ENCODE measurements around the gene CHMP6. TPM values are rescaled to one million over a fixed set of nuclear protein-coding genes. Genes with fewer than 3 reads are reported as not detected.

Gene CHMP6
- total and polyA plus RNA-seq, 7 donors: 15.7 to 40.4 (median 28.2) TPM

DNA sequence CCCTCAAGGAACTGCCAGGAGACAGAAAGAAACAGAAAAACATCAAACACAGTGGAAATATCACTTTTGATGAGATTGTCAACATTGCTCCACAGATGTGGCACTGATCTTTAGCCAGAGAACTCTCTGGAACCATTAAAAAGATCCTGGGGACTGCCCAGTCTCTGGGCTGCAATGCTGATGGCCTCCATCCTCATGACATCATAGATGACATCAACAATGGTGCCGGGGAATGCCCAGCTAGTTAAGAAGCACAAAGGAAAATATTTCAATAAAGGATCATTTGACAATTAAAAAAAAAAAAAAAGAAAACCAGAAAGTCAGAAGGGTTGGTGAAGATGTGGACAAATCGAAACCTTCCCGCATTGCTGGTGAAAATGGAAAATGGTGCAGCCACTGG lies 14.9 kb upstream of the CHMP6 start:
- no peaks in the 10 kb centered on the region for H3K36me3 ChIP-seq
- 81 to 92% methylated on average over 3 of the region's 3 CpGs for WGBS, 2 donors
- H3K4me3 ChIP-seq: no peak overlapping the region
- no peak overlapping the region for H3K27ac ChIP-seq
- H3K9me3 ChIP-seq: no peaks in the 10 kb centered on the region
- no peak for DNase-seq
- TF ChIP-seq POLR2AphosphoS5 (IDR thresholded peaks at IDR 0.05): no peak
- TF ChIP-seq, protein P1, sequence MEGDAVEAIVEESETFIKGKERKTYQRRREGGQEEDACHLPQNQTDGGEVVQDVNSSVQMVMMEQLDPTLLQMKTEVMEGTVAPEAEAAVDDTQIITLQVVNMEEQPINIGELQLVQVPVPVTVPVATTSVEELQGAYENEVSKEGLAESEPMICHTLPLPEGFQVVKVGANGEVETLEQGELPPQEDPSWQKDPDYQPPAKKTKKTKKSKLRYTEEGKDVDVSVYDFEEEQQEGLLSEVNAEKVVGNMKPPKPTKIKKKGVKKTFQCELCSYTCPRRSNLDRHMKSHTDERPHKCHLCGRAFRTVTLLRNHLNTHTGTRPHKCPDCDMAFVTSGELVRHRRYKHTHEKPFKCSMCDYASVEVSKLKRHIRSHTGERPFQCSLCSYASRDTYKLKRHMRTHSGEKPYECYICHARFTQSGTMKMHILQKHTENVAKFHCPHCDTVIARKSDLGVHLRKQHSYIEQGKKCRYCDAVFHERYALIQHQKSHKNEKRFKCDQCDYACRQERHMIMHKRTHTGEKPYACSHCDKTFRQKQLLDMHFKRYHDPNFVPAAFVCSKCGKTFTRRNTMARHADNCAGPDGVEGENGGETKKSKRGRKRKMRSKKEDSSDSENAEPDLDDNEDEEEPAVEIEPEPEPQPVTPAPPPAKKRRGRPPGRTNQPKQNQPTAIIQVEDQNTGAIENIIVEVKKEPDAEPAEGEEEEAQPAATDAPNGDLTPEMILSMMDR (IDR thresholded peaks at IDR 0.05): no peak
- intact Hi-C loops (cut with DNase I): no loop called here
- no peaks in the 10 kb centered on the region for H3K27me3 ChIP-seq
- H3K4me1 ChIP-seq: peaks cover 4 to 18% (median 11%) of the 10 kb centered on the region in 4 donors

GRCh38 chr17:80977172-80977571 lies 14.5 kb upstream of the CHMP6 start:
- 83 to 89% methylated on average over 4 of the region's 4 CpGs for WGBS, 2 donors
- Histone ChIP-seq H3K36me3 (no peaks in the 10 kb centered on the region), H3K4me3 (no peak overlapping the region), H3K27me3 (no peaks in the 10 kb centered on the region), H3K4me1 (peaks cover 4 to 18% (median 12%) of the 10 kb centered on the region in 4 donors), H3K27ac (no peak overlapping the region), H3K9me3 (no peaks in the 10 kb centered on the region)
- no peak for DNase-seq
- no peak for TF ChIP-seq POLR2AphosphoS5 (IDR thresholded peaks at IDR 0.05)
- no peak for TF ChIP-seq EP300 (IDR thresholded peaks at IDR 0.05)
- no peak for TF ChIP-seq POLR2A (IDR thresholded peaks at IDR 0.05)
- TF ChIP-seq, protein P1 (IDR thresholded peaks at IDR 0.05): no peak
- intact Hi-C loops (cut with DNase I): no loop called here

DNA sequence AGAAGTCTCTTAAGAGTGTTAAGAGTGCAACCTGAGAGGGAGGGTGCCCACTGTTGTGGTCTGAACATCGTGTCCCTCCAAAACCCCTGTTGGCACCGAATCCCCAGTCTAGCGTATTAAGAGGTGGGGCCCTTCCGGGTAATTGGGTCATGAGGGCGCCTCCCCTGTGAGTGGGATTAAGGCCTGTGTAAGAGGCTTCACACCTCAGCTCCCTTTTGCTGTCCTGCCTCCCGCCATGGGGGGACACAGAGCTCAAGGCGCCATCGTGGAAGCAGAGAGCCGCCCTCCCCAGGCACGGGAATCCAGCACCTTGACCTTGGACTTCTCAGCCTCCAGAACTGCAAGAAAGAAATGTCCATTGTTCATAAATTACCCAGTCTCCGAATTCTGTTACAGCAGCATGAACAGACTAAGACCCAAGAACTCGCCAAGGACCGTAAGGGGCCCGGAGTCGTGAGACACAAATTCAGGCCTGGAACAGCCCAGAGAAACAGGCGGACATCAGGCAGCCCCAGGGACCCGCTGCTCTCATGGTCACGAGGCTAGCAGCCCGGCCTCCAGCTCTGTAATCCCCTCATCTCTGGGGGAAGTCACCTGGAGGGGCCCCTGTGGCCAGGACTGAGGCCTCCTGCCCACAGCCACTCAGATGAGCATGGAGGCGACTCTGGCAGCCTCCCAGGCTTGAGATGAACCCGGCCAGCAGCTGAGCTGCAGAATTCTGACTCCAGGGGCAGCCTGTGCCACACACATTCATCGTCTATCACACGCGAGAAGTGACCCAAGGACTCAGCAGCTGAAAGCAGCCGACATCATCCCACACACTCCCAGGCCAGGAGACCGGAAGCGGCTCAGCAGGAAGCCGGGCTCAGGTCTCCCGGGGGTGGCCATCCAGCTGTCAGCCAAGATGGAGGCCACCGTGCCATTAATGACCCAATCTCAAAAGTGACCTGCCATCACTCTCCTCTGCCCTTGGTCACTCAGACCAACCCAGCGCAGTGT lies 12.8 kb upstream of the CHMP6 start:
- H3K27me3 ChIP-seq: no peaks in the 10 kb centered on the region
- DNase-seq: no peak

GRCh38 chr17:80979547-80980378 lies 11.9 kb upstream of the CHMP6 start:
- H3K4me1 ChIP-seq: peaks cover 4 to 28% (median 23%) of the 10 kb centered on the region in 4 donors
- no peaks in the 10 kb centered on the region for H3K9me3 ChIP-seq
- no peak overlapping the region for H3K27ac ChIP-seq
- DNase-seq: no peak
- no peaks in the 10 kb centered on the region for H3K36me3 ChIP-seq
- H3K27me3 ChIP-seq: no peaks in the 10 kb centered on the region
- no peak overlapping the region for H3K4me3 ChIP-seq
- TF ChIP-seq, protein P1 (IDR thresholded peaks at IDR 0.05): no peak
- 80 to 89% methylated on average over 26 of the region's 26 CpGs for WGBS, 2 donors
- intact Hi-C loops (cut with DNase I): loop anchor here (2.0 kb wide), 1 partner anchor 113 kb away; no protein-coding TSS in a partner anchor

More for the DNA sequence above, 12.8 kb upstream of the CHMP6 start:
- H3K27ac ChIP-seq: no peak overlapping the region
- TF ChIP-seq, protein P1 (IDR thresholded peaks at IDR 0.05): no peak
- H3K36me3 ChIP-seq: no peaks in the 10 kb centered on the region
- H3K4me3 ChIP-seq: no peak overlapping the region
- H3K9me3 ChIP-seq: no peaks in the 10 kb centered on the region
- intact Hi-C loops (cut with DNase I): no loop called here
- 84 to 88% methylated on average over 31 of the region's 31 CpGs for WGBS, 2 donors
- peaks cover 4 to 18% (median 14%) of the 10 kb centered on the region in 4 donors for H3K4me1 ChIP-seq
